SK-N-DZ (cell line): ENCODE measurements around the gene SV2C.

ENCODE experiments used
- small RNA-seq, 2 experiments: library from RNA; depleted of rRNA; stranded (forward); fragments of <200 nt; gene quantifications; one replicate each; pipeline ENCODE3, GENCODE V24; 2014

The SV2C gene

Small RNA genes within 50 kb of the gene (small RNA-seq; reads per million reads assigned to genes)
- gene AC113404.2 (0 reads per million in 2 experiments), gene RNA5SP186 (0 to 0.03 reads per million in 2 experiments)
